GM19397 (cell line): ENCODE data around the gene OGFOD1.
"Not testable (repeated sequence)": the region's sequence is repeated elsewhere in the genome, so short reads cannot be mapped to it uniquely, and the experiment has no call there.

Experiments
- ATAC-seq: cut with Tn5 transposase; IDR thresholded peaks from one replicate; pipeline ENCODE4 v1.9.1; 2021; ENCODE audit warnings: mild to moderate bottlenecking, moderate library complexity; ENCODE audit not compliant: unreplicated experiment

OGFOD1 gene

DNA sequence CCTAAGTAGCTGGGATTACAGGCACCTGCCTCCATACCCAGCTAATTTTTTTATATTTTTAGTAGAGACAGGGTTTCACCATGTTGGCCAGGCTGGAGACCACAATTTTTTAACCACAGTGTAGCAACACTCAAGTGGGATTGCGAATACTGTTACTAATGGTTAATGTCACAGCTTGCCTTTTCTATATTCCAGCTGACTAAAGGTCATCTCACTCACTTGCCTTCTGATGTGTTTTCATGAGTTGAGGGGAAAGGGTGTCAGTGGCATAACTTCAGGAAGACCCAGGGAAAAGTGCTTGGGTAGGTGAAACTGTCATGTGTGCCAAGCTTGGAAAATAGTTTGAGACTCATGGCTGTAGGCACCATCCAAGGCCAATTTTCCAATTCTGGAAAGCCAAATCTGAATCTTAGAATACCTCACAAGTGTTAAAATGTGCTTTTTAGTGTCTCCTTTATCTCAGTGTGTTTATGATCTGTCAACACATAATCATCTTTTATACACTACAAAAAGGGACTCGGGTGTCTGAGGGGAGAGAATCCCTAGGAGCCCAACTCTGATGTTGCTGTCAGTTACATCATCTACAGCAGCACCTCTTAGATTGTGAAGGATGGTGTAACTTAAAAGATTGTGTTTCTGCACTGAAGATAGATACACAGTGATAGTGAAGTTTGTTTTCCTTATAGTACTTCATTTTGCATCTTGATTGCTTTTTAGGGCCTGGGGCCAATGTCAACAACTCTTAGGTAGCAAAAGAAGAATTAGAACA is 27.1 kb downstream of the OGFOD1 start:
- ATAC-seq = no peak

DNA sequence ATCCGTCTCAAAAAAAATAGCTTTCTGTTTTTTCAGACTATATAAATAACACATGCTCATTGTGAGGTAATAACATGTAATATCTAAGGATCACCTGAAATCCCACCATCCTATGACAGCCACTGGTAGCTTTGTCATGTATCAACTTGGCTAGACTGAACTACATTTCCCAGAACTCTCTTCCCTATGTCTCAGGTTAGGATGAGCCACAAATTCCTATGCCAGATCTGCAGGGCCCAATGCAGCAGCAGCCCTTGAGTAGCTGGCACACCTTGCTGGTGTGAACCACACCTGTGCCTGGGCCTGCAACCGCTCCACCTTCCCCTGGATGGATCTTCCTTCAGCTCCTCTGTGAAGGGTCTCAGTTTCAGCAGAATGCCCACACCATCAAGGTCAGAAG is 28.1 kb downstream of the OGFOD1 start:
- no peak for ATAC-seq

DNA sequence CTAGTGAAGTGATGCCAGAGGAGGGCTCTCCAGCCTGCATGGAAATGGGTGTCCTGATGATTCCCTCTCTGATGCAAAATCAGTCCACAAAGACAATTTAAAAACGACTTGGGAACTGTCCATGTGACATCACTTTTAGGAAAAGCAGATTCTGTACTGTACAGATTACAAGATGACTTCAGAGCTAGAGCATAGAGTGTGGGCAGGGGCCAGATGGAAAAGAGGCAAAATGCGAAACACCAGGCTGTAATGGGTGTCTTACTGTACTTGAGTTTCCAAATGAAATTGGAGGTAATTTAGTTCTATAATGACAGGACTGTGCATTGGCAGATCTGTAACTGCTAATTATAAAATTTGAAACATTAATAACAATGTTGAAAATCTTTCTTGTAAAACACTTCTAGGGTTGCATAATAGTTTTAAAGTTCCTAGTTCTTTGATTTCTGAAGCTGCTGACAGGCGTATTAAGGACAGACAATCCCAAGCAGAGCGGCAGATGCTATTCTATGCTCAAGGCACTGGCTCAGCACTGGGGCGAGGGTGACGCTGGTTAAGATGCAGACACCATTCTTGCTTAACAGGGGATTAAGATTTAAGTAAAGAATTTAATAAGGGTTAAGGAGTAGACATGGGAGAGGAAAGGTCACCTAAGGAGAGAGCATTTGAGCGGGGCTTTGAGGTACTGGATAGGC is 29.6 kb downstream of the OGFOD1 start:
- ATAC-seq = no peak

DNA sequence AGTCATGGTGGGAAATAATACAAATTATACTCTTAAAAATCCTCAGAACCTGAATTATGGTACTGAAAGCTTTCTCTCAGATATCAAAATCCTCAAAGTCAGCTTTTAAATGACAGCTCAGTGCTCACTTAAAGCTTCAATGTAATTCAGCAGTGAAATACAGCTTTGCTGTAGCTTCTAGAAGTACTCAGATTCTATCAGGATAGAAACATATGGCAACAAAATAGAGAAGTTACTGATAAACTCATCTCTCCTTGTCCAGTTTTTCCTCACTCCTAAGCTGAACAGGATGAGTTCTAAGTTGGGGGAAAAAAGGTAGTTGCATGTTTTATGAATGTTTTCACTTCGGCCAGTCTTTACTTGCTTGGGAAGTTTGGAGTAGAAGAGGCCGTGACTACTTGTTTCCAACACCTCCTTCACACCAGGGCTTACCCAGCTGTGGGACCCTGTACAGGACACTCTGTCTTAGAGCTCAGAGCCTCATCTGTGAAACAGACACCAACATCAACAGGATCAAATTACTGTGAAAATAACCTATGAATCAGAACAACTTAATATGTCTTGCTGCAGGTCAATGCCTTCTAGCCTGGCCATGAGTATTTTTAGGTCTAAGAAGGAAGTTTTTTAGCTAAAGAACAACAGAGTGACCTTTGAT is 30.2 kb downstream of the OGFOD1 start:
- no peak for ATAC-seq

DNA sequence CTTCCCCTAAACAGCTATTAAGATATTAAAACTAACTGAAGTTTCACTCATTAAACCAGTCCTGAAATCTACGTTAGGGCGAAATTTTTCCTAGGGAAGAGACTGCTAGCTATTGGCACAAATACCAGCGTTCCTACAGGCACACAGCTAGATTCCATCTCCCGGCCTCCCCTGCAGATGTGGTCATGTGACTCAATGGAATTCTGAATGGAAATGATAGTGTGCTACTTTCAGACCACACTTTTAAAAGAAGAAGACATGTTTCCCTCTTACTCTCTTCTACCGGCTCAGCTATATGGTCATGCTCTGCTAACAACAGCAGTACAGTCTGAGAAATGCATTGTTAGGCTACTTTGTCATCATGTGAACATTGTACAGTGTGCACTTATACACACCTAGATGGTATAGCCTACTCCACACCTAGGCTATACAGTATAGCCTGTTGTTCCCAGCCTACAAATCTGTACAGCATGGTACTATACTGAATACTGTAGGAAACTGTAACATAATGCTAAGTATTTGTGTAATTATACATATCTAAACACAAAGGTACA is 31.4 kb downstream of the OGFOD1 start:
- ATAC-seq = no peak

DNA sequence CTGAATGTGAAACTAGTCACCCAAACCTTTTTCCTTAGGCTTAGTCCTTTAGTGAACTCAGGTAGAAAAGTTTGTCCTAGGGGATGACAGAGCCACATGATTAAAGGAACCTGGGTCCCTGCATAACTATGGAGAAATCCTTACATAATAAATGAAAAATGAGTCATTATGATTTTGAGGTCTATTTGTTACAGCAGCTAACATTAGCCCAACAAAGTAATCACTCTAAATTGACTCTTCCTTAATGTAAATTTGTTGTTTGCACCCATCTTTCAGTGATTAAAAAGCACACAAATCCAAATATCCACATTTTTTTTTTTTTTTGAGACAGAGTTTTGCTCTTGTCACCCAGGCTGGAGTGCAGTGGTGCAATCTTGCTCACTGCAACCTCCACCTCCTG is 32.0 kb downstream of the OGFOD1 start:
- no peak for ATAC-seq

DNA sequence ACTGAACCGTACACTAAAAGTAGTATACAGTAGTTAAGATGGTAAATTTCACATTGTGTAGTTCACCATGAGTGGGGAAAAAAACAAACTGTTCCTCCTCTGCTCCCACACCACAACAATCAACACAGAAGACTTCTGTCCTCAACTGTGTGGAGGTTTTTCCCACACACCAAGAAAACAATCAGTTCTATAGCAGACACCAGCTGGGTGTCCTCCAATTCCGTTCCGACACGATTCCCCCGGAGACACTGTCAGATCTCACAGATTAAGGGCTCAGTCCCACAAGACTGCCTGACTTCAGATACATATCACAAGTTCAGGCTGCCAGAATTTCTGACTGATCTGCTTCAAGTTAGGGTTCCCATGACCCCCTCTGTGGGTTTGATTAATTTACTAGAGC is 36.7 kb downstream of the OGFOD1 start:
- ATAC-seq = no peak

DNA sequence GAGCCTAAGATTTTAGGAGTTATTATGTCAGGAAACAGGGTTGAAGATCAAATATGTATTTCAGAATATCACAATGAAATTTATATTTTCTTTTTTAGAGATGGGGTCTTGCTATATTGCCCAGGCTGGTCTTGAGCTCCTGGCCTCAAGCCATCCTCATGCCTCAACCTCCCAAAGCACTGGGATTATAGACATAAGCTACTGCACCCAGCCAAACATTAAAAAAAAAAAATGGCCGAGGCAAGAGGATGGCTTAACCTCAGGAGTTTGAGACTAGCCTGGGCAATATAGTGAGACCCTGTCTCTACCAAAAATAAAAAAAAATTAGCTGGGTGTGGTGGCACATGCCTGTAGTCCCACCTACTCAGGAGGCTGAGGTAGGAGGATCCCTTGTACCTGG is 37.5 kb downstream of the OGFOD1 start:
- ATAC-seq = not testable (repeated sequence)

DNA sequence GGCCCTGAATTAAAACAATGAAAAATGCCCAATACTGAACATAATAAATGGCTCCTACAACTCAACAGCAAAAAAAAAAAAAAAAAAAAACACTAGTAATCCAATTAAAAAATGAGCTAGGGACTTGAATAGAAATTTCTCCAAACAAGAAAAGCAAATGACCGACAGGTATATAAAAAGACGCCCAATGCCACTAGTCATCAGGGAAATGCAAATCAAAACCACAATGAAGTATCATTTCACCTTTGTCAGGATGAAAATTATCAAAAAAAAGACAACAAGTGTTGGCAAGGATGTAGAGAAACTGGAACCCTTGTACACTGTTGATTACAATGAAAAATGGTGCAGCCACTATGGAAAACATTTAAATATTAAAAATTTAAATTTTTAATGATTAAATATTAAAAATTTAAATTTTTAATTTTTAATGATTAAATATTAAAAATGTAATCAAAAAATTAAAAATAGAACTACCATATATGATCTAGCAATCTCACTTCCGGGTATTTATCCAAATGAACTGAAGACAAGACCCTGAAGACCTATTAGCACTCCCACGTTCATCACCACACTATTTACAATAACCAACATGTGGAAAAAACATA is 40.4 kb downstream of the OGFOD1 start:
- ATAC-seq = no peak

DNA sequence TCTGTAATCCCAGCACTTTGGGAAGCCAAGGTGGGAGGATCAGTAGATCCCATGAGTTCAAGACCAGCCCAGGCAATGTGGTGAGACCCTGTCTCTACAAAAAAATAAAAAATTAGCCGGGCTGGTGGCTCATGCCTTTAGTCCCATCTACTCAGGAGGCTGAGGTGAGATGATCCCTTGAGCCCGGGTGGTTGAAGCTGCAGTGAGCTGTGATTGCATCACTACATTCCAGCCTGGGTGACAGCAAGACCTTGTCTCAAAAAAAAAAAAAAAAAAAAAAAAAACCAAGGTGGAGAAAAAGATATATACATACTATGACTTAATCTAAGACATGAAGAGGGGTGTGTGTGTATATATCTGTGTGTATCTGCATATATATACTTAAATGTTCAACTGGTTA is 41.8 kb downstream of the OGFOD1 start:
- no peak for ATAC-seq

DNA sequence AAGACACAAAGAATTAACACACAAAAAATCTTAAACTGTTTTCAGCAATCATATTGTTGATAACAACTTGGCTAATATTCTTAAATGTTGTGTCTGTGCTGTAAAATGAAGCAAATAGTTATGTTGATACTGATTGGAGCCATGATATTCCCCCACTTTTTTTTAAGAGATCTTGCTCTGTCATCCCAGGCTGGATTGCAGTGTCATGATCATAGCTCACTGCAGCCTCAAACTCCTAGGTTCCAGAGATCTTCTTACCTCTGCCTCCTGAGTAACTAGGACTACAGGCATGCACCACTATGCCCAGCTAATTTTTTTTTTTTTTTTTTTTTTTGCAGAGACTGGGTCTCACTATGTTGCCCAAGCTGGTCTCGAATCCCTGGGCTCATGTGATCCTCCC is 42.5 kb downstream of the OGFOD1 start:
- ATAC-seq = no peak

DNA sequence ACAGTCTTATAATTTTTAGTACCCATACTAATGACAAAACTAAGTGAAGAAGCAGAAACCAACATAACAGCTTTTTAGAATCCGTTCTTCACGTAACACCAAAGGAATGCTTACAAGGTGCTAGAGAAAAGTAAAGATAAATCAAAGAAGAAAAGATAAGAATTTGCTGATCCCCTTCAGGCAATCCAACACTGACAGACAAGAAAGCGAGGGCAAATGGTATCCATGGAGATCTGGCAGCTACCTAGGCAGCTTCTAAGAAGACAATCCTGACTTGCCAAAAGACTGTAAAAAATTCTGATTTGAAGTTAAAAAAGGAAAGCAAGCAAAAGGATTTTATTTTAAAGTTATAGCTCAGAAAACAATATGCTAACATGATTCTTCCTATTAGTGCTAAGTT is 53.8 kb downstream of the OGFOD1 start:
- ATAC-seq = no peak

DNA sequence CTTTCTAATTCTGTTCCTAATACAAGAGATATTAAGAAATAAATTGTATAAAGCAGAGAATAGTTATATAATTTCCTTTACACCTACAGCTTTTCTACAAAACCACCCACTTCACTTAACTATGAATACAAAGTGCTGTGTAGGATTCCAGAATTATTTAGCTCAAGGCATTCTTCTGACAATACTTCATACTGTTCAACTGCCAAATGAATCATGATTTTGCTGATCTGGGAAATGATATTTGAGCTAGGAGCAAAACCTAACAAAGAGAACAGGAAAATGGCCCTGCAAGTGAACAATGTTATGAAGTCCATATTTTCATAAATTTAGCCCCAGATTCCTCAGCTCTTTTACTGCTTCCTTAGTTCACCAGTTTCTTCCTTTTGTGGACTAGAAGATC is 55.6 kb downstream of the OGFOD1 start:
- no peak for ATAC-seq

DNA sequence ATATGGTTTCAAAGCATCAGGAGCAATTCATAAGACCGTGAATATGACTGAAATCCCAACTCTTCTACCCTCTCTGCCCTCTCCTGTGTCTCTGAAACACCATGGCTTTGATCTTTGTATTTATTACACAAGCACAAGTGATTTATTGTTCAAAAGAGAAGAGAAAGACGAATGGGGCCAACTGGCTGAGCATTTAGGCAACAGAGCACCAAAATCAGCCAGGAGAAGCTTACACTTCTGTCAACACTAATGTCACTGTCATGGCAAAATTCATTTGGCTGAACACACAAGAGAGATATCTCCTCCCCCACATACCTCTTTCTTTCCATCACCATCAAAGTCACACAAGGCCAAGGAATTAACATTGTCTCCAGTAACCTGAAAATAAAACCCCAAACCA is 59.2 kb downstream of the OGFOD1 start:
- ATAC-seq = no peak

DNA sequence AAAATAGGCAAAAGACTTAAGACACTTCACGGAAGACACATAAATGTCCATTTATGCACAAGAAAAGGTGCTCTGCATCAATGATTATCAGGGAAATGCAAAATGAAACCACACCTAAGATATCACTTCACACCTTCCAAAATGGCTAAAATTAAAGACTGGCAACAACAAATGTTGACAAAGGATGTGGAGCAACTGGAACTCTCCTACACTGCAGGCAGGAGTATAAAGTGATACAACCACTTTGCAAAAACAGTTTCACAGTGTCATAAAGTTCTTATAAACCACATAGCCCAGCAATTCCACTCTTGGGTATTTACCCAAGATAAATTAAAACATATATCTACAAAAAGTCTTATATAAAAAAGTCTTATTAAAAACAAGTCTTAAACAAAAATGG is 60.7 kb downstream of the OGFOD1 start:
- ATAC-seq = no peak

DNA sequence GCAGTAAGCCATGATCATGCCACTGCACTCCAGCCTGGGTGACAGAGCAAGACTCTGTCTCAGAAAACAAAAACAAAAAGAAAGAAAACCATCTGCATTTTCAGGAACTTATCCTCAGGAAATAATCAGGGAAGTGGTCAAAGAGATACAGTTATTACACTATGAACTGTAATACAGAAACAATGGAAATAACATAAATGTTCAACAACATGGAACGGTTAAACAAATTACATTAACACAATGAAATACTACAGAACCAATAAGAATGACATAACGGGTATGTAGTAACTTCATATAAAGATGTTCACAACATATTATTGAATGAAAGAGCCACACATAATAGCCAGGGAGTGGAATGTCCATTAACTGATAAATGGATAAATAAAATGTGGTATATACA is 61.7 kb downstream of the OGFOD1 start:
- ATAC-seq = no peak

DNA sequence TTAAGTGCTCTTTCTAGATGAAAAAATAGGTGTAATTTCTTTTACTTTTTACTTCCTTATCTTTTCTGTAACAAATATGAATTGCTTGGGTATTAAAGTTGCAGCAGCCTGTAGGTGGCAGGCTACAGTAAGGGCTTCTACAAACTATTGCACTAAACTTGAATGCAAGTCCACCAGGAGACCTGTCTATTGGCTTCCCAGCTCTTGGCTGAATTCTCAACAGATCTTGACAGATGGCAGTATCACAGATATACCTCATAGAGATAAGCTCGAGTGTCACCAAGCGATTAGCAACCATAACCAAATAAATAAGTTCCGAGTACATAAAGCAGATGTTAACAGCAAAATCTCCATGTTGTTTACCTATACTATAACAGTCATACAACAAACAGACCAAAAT is 62.6 kb downstream of the OGFOD1 start:
- ATAC-seq = no peak

DNA sequence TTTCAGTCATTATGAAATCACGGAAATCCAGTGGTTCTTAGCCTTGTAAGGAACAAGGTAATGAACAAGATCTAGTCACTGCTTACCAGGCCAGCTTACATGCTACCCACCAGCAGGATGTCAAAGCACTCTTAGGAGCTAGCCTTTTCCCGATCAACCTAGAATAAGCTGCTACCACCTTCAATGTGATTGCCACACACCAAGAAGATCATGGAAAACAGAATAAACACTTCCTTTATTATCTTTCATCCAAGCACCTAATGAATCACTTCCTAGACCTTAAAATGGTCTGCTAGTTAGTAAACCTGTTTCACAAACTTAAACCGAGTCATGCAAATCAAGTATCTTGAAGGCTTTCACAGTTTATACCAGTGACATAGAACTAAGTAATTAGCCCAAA is 63.5 kb downstream of the OGFOD1 start:
- no peak for ATAC-seq

DNA sequence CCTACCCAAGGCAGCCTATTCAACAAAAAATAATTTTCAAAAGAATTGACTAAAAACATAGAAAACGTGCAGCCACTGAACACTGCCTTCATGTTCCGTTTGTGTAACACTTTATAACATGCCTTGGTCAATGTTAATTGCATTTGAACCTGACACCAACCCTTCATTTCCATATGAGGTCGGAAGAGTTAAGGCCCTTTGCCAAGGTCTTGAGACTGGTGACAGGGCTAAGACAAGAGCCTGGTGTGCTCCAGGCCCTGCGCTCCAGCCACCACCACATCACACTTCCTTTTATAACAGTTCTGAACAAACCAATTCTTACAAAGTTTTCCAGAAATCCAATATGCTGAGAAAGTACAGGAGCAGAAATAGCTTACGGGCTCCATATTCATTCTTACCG is 64.3 kb downstream of the OGFOD1 start:
- ATAC-seq = no peak

DNA sequence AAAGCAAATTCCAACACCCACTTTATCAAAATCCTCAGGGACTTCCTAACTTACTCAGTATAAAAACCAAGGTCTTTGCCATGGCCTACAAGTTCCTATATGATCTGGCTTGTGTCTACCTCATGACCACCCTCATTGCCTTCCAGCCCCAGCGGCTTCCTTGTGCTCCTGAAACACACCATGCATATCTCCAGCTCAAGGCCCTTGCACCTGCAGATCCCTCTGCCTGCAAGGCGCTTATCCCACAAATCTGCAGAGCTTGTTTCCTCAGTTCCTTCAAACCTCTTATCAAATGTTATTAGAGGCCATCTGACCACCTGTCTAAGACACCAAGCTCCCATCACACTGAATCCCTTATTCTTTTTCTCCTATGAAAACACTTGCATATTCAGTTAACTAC is 65.9 kb downstream of the OGFOD1 start:
- ATAC-seq = no peak

DNA sequence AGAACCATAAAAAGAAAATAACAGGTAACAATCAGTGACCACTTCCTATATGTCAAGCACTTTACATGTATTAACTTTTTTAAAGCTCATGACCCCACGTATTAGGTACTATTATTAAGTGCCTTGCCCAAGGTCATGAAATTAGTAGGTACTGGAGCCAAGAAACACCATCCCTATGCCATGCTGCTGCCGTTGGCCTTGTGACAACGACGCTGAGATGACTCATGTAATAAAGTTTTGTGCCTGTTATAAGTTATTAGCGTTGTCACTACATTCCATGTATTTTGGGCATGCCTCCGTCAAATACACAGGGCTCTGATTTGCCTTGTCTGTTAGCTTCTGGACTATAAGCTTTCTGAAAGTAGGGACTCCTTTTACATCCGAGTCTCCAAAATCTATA is 67.1 kb downstream of the OGFOD1 start:
- no peak for ATAC-seq
